GM18519 (cell line): ENCODE results near the gene EFCAB6.

Source experiments
- ATAC-seq: cut with Tn5 transposase; IDR thresholded peaks from one replicate; pipeline ENCODE4 v1.9.1; 2021; ENCODE audit warnings: mild to moderate bottlenecking, moderate library complexity; ENCODE audit not compliant: unreplicated experiment, low FRiP score

The EFCAB6 gene

DNA sequence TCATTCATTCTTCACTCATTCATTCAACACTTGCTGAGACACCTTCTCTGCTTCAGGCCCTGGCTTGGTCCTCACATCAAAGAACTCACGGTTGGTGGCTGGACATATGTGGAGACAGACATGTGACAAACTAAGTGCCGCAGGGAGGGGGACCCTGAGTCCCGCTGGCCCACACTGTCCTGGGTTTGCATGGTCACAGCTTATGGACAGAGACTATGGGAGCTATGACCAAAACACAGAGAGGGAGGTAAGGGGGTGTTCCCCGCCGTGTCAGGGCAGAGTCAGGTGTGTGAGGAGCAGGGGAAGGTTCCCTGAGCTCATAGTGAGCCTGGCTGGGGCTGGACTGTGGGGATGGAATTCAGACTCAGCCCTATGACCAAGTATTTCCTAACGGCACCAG is 277.2 kb downstream of the EFCAB6 start:
- no peak for ATAC-seq

DNA sequence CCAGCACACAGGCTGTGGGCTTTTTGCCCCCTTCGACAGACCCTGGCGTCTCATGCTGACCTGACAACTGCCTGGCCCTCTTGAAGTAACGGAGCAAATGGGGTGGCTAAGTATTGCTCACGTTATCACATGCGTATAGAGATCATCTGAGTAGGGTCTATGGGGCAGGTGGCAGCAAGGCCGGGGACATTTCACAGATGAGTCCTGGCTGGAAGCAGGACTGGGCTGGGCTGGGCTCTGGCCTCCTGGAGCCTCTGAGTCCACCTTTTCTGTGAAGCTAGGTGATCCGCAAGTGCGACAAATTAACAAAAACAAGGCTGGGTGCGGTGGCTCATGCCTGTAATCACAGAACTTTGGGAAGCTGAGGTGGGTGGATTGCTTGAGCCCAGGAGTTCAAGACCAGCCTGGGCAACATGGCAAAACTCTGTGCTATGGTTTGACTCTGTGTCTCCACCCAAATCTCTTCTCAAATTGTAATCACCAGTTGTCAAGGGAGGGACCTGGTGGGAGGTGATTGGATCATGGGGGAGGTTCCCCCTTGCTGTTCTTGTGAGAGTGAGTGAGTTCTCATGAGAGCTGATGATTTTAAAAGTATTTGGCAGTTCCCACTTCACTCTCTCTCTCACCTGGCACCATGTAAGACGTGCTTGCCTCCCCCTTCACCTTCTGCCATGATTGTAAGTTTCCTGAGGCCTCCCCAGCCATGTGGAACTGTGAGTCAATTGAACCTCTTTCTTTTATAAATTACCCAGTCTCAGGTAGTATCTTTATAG is 278.3 kb downstream of the EFCAB6 start:
- ATAC-seq, result no peak

DNA sequence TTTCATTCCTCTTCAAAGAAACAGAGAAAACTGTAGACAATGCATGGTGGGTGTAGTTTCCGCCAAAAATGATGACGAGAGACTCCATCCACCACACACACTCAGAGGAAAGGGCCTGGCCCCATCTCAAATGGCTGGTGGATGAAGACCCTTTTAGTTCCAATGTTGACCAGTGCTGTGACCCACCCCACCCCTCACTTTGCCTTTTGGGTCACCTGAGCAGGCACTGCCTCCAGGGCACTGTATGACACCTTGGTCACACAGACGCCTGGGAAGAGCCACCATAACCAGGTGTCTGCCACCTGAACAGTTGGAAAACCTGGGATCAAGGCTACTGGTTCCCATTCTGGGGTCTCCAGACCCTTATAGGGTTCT is 279.0 kb downstream of the EFCAB6 start:
- ATAC-seq, result no peak

DNA sequence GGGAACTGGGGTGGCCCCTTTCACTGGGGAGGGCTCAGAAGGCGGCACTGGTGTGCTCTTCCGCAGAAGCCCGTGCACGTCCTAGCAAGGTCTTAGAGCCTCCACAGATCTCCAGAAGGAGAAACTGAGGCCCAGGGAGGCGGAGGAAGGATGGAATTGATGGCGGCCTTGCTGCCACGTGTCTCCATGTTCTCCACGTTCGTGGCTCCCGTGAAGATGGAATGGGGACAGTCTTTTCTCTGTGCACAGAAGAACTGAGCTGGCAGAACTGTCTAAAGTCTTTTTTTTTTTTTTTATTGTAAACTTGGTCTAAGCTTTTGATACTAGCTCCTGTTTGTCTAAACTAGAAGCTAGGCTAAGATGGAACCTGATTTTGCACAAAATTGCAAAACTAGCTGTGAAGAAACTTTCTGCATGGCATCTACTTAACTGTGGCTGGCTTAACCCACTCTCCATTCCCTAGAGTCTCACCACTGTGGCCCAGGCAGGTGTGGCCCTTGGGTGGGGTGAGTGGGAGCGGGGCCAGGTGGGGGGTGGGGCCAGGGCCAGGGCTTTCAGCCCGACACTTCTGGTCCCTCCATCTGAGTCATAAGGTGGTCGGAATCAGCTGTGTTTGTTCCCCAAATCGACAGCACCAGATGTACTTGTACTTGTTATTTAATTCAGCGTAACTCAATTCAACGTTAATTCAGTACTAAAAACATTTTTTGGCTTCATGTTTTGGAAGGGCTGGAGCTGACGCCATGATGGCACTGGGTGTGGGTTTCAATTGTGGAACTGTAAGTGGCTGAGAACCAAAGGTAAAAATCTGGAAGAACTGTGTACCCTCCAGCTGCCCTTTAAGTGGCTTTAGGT is 279.6 kb downstream of the EFCAB6 start:
- ATAC-seq, result no peak

DNA sequence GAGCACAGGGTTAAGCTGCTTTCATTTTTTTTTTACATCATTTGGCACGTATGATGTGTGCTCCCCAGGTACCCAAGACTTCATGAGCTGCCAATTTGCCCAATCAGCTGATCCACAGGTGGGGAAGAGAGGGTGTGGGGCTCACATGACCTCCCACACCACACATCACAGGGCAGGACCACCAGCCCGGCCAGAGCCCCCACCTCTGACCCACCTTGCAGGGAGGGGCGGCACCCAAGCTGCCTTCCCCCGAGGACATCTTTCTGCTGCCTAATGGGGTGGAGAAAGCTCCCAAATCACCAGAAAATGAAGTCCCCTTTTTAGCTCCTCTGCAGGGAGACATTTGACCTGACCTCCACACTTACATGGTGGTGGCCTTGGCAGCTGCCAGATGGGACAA is 280.5 kb downstream of the EFCAB6 start:
- no peak for ATAC-seq

DNA sequence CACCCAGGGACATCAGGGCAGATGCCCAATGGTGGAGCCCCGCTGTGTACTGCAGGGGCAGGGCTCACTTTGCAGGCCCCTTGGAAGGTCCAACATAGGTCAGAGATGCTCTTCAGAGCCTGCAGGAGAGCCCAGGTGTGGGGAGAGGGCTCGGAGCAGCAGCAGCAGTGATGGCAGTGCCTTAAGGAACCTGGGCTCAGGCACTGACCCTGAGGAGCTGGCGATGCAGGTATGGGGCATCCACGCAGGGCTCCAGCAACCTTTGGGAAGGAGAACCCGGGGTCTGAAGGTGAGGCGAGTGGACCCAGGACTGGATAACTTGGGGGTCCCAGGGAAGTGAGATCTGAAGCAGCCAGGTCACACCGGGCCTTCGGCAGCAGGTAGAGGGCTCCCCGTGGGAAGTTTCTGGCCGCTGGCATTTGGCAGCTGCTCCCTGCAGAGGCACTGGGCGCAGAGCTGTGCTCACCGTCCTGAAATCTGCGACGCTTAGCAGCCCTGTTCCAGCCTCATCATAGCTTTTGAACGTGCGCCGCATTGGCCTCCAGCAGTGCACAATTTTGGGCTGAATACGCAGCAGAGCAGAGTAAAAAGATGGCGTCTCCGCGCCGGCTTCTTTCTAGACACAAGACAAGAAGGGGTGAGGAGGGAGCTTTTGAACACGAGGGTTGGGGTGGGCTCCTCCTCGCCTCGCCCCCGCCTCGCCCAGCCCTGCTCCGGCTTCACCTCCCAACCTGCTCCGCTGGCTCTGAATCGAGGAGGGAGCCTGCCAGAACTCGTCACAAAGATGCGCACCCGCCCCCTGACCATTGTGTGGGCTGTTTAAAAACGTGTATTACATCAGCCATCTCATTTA is 281.5 kb downstream of the EFCAB6 start:
- no peak for ATAC-seq

DNA sequence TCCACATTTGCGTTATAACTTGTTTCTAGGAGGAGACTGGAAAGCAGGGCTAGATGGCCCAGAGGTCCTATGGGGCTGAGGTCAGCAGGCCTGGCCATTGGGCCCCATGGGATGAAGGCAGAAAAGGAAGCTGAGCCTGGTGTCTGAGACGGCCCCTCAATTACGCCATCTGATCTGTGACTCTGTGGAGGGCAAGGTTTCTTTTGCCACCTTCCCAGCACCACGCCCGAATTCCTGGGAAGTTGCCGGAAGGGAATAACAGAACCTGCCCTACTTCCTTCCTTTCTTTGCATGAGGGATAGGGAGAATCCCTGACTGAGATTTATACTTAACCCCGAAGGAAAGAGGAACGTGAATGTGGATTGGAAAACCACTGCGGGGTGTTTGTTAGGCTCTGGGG is 282.2 kb downstream of the EFCAB6 start:
- no peak for ATAC-seq

DNA sequence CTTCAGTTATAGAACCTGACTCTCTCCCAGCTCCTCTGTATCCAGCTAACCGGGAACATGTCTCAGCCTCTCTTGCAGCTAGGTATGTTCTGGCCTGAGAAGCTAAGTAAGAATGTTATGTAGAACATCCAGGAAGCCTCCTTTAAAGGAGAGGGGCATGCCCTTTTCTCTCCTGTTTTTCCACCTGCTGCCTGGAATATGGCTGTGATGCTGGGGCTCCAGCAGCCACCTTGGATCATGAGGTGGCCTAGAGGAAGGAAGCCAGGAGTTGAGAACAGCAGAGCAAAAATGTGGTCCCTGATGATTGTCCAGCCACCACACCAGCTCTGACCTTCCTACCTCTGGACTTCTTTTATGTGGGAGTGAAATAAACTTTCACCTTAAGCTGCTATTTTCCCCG is 282.6 kb downstream of the EFCAB6 start:
- no peak for ATAC-seq

DNA sequence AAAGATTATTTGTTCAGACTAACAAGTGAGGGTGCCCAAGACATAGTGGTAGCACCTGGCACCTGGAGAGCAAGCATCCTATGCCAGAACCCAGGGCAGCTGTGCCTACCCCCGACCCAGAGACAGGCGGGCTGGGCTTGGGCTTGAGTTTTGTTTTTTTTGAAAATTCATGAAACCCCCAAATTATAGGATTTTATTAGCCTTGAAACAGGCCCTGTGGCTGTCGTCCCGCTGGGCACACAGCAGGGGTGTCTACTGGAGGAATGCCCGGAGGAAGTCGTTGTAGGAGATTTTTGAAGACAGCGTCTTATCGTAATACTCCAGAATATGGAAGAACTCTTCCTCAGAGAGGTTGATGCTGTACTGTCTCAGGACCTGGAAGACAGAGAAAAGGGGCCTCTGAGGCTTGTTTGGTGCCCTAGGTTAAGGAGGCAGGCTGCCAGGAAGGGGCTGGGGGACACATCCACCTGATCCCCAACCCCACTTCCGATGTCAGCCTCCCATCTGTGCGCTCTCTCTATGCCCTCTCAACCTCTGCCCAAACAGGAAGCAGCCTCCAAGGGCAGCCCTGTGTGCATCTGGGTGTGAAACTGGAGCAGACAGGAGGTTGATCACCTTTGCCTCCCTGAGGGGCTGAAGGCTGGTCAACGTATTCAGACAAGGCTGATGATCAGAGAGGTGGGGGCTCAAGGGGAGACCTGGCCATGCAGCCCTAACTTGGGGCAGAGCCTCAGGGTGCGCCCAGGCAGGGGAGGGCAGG is 283.3 kb downstream of the EFCAB6 start:
- ATAC-seq, result no peak

DNA sequence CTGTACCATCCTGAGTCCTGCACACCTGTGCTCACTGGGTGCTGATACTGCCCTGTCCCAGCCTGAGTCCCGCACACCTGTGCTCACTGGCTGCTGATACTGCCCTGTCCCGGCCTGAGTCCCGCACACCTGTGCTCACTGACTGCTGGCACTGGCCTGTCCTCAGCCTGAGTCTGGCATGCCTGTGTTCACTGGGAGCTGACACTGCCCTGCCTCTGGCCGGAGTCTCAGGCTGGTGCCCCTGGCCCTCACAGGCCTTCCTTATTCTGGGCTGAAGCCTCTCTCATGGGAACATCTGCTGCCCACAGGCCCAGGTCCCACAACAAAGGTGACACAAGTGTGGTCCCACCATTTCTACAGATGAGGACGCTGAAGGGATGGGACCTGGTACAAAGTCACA is 285.2 kb downstream of the EFCAB6 start:
- ATAC-seq, result no peak

DNA sequence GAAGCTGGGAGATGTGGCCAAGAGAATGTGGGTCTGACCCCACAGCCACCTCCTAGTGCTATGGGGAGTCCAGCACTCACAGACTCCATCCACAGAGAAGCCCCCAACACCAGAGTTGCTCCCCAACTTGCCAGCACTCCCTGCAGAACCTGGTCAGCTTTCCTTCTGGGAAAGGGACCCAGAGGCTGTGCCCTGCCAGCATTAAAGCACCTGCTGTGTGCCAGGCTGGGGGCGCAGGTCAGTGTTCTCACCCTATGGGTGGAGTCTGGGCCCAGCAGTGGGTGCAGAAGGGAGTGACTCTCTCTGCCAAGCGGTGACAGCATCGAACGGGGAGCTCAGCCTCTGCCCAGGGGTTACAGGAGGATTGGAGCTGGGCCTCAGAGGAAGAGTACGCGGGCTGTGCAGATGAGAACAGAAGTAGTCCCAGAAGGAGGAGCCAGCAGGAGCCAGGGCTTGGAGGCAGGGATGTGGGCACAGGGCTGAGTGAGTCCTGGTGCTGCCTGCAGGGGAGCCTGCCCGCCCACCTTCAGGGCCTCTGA is 285.9 kb downstream of the EFCAB6 start:
- no peak for ATAC-seq

DNA sequence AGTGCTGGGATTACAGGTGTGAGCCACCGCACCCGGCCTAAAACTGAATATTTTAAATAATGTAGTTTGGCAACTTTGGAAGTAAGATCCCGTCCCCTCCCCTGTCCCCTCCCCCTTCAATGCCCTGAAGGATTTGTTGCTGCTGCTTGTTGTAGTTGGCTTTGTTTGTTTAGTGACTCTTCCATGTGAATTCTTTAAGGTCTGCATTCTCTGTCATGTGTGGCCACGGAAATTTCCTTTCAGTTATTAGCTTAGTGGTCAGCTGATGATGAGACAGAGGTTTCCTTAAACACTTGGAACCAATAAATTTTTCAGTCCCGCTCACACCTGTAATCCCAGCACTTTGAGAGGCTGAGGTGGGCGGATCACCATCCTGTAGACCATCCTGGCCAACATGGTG is 290.4 kb downstream of the EFCAB6 start:
- ATAC-seq, result no peak

DNA sequence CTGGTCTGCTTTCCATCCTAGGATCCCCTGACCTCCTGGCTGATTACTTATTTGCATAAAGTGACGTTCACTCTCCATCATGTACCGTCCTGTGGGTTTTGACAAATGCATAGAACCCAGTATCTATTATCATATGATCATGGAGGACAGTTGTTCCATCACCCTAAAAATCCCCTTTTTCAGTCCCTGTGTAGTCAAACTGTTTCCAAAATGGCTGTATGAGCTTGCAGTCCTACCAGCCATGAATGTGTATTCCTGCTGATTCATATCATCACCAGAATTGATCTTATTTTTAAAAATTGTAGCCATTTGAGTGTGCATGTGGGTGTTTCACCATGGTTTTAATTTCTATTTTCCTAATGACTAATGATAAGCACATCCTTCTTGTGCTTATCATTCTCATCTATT is 291.5 kb downstream of the EFCAB6 start:
- no peak for ATAC-seq

DNA sequence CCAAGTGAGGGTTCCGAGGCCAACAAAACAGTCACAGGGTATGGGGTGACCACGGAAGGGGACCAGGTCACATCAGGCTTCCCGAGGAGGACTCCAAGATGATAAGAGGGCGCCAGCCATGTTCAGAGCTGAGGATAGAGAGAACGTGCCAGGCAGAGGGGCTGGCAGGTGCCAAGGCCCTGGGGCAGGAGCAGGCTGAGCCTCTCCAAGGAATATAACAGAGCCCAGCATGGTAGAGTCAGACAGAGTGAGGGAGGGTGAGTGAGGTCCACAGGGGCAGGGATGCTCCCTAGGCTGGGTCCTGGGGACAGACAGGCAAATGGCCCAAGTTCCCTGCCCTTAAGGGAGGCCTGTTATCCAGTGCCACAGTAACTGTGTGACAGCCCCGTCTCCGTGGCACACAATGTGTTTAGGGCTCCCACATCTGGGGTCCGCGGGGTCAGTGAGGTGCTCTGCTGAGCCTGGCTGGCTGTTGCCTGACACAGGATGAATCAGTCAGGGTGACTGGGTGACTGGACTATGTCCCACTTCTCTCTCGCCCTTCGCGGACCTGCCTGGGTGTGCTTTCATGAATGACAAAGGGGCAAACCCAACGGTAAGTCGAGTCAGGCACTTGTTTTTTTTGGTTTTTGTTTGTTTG is 295.0 kb downstream of the EFCAB6 start:
- ATAC-seq, result no peak

DNA sequence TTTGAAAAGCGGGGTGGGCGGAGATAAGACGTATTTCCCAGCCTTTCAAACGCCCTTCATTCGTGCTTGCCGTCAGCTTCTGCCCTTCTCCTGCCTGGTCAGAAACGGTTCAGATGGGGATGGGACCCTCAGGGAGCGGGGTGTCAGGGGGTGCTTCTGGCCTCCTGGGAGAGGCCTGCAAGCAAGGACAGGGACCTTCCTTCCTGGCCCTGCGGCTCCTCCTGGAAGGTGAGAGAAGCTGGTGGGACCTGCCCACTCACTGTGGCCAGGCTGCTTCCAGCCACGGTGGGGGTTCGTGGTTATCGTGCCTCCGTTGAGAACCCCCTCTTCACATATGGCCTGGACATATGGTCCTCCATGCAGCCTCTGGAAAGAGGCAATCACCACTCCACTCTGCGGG is 295.7 kb downstream of the EFCAB6 start:
- ATAC-seq, result no peak

DNA sequence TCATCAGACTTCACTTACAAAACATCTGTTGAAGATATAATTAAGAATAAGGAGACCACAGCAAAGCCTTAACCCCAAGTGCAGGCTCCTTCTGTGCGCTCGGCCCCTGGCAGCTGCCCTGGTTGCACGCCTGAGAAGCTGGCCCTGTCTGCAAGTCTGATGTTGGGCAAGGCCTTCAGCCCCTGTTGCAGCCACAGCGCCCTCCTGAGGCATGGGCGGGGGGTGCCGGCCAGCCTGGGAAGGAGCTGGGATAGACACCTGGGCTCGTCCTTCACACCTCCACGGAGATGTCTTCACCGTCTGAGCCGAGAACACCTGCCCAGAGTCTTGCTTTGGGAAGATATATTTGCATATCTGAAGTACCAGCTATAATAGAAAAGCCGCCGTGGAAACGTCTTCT is 296.2 kb downstream of the EFCAB6 start:
- no peak for ATAC-seq

DNA sequence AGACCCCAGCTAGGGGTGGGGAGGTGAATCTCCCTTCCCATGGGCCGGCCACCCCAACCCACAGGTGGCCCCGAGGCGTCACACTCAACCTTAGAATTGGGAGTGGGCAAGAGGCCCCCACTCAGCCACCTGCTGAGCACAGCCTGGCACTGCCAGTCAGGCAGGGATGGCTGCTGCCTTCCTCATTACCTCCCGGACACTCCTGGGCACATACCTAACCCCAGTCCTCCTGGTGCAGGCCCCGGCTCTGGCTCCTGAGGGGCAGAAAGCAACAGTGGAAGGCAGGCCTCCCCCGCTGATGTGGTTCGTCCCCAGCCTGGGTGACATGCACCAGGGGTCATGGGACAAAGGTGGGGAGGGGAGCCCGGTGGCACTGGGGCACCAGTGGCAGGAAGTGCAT is 296.7 kb downstream of the EFCAB6 start:
- ATAC-seq, result no peak

DNA sequence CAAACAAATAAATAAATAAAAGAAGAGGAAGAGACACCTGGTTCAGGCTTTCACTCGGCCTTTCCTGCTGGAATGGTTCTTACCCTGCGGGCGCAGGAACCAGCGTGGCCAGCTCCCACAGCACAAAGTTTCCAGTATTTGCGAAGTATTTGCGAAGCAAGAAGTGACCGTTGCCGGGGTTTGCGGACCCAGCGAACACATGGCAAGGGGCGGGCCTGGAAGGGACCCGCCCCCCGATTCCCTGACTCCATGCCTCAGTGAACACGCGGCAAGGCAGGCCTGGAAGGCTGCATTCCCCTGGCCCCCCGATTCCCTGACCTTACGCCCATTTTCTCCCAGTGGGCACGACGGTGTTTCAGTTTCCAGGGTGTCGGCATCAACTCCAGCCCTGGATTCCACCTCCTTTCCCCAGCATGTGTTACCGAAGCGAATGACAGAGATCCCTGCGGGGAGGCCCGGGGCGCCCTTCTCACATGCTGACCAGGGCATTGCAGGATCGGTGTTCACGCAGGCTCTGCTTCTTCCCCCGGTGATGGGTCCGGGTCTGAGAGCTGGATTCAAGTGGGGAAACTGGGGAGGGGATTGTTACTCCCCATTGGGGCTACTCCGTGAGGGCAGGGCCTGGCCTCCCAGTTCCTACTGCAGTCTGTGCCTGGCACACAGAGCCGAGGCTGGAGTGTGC is 297.5 kb downstream of the EFCAB6 start:
- ATAC-seq, result no peak

DNA sequence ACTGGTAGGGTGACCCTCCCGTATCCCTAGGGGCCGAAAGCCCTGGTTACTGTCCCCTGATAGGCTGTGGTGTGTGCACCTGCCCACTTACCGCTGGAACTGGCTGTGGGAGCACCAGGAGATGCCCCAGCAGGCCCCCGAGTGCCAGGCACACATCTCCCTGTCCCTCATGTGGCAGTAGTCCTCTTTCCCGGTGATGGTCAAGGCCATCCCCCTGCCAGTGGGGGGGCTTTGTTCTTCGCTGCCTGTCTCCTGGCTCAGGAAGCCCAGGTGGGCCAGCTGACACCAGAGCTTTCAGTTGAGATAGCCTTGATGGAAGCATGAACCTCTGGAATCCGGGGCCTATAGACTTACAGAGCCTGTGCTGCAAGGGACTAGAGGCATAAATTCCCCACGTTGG is 299.8 kb downstream of the EFCAB6 start:
- ATAC-seq, result no peak
